K562 (cell line): ENCODE data around the gene DUSP16. TPM values are rescaled to one million over a fixed set of nuclear protein-coding genes. Genes with fewer than 3 reads are reported as not detected.

Source experiments
- ATAC-seq: fragments of 200-7000 bp; cut with Tn5 transposase; 3 replicates; pipeline ENCODE4 v1.9.1; 2020; ENCODE audit warnings: moderate library complexity
- BruUV-seq: library from RNA; stranded (reverse); fragments of 400-500 nt; replicated peaks from 2 replicates; lab custom pipeline; 2021; lab: Mats Ljungman, UMichigan
- CTCF ChIA-PET: fragments of 300-600 bp; formaldehyde crosslinking; extraction: SDS; loops from one replicate; lab custom pipeline; 2021; ENCODE audit warnings: low intra/inter-chr PET ratio; lab: Yijun Ruan, JAX
- POLR2A ChIA-PET: fragments of 300-600, 350-650 bp; sonication (Branson Sonifier 250); formaldehyde crosslinking; extraction: SDS; loops from one replicate; lab custom pipeline; 2021; ENCODE audit warnings: antibody characterized with exemption, inconsistent platforms; lab: Yijun Ruan, JAX
- DNase-seq, 4 experiments: peaks; one replicate each; pipeline versions ENCODE4 v3.0.0 to v3.0.0-alpha.2; 2011 to 2018; ENCODE audit warnings: low spot score in 3 of 4, mixed read lengths in 3 of 4; ENCODE audit errors: extremely low read depth in 1 of 4
- FAIRE-seq: peaks from 2 replicates; lab custom pipeline; 2011; peaks lifted over from hg19 to GRCh38; lab: Jason Lieb, UNC
- H2AFZ ChIP-seq: 2 replicates; pipeline ENCODE4 v1.6.0; 2011; ENCODE audit warnings: low read depth, low read length, control low read depth, inconsistent platforms
- H3K27ac ChIP-seq: fragments of 200-600 bp; 3 replicates; pipeline ENCODE4 v1.8.0; 2011; ENCODE audit warnings: low read depth, mild to moderate bottlenecking, control low read depth, inconsistent platforms, low read length, moderate library complexity, mixed read lengths; ENCODE audit errors: extremely low read depth
- H3K27me3 ChIP-seq, 2 experiments: fragments of 300-600 bp in 1 of 2; 2 replicates in 1 of 2; 3 replicates in 1 of 2; pipeline versions ENCODE4 v1.6.0 to v1.8.0; 2011; ENCODE audit warnings: inconsistent platforms in 2 of 2, low read length in 2 of 2, mild to moderate bottlenecking in 1 of 2, mixed read lengths in 1 of 2, moderate library complexity in 1 of 2; ENCODE audit not compliant: control insufficient read depth in 2 of 2, insufficient read depth in 2 of 2
- H3K36me3 ChIP-seq: fragments of 300-600 bp; 3 replicates; pipeline ENCODE4 v1.8.0; 2011; ENCODE audit warnings: mild to moderate bottlenecking, low read length, inconsistent platforms; ENCODE audit not compliant: control insufficient read depth, insufficient read depth
- H3K4me1 ChIP-seq, 2 experiments: fragments of 200-600 bp in 1 of 2; replicated peaks in 1 of 2; 2 replicates in 1 of 2; 3 replicates in 1 of 2; pipeline versions ENCODE4 v1.5.1 to v1.8.0; 2011; ENCODE audit warnings: inconsistent platforms in 2 of 2, low read length in 2 of 2, mild to moderate bottlenecking in 1 of 2, mixed read lengths in 1 of 2, moderate library complexity in 1 of 2; ENCODE audit not compliant: control insufficient read depth in 2 of 2, insufficient read depth in 2 of 2
- H3K4me2 ChIP-seq: 2 replicates; pipeline ENCODE4 v1.6.1; 2011; ENCODE audit warnings: low read length, control low read depth, inconsistent platforms, mixed read lengths; ENCODE audit not compliant: insufficient read depth
- H3K4me3 ChIP-seq: fragments of 200-600 bp; sonication (generic), shearing (Covaris generic); 2 replicates; pipeline ENCODE4 v1.5.1; 2016; ENCODE audit warnings: control low read depth, inconsistent platforms
- H3K79me2 ChIP-seq: fragments of 200-600 bp; 3 replicates; pipeline ENCODE4 v1.8.0; 2011; ENCODE audit warnings: low read length, inconsistent platforms; ENCODE audit not compliant: control insufficient read depth, insufficient read depth
- H3K9ac ChIP-seq, 2 experiments: 2 replicates each; pipeline versions ENCODE4 v1.6.0 to v1.6.1; 2011; ENCODE audit warnings: low read depth in 2 of 2, low read length in 2 of 2, control low read depth in 1 of 2, inconsistent platforms in 1 of 2, mild to moderate bottlenecking in 1 of 2, mixed read lengths in 1 of 2; ENCODE audit not compliant: insufficient read depth in 1 of 2
- H3K9me1 ChIP-seq: one replicate; pipeline ENCODE4 v1.6.0; 2011; ENCODE audit warnings: inconsistent platforms, mild to moderate bottlenecking, low read length, moderate library complexity; ENCODE audit not compliant: control insufficient read depth, insufficient read depth
- H3K9me3 ChIP-seq: replicated peaks from 2 replicates; pipeline ENCODE4 v1.5.1; 2011; ENCODE audit warnings: low read depth, low read length, inconsistent platforms; ENCODE audit not compliant: control insufficient read depth, insufficient read depth
- H4K20me1 ChIP-seq: replicated peaks from 2 replicates; pipeline ENCODE4 v1.6.1; 2011; ENCODE audit warnings: low read length, inconsistent platforms, mixed read lengths; ENCODE audit not compliant: control insufficient read depth, insufficient read depth
- AFF4 ChIP-seq: sonication (generic); formaldehyde crosslinking; IDR thresholded peaks from 2 replicates; pipeline ENCODE4 v1.8.0; 2023; ENCODE audit warnings: mild to moderate bottlenecking, missing genetic modification reagents
- ATF3 ChIP-seq, 2 experiments: fragments of 450-650 bp in 1 of 2; sonication (generic) in 1 of 2; formaldehyde crosslinking in 1 of 2; IDR thresholded peaks in 1 of 2; conservative IDR thresholded peaks in 1 of 2; 2 replicates each; pipeline versions ENCODE4 v1.6.1 to v1.8.1; 2016 to 2023; ENCODE audit warnings: mild to moderate bottlenecking in 2 of 2, moderate library complexity in 2 of 2, inconsistent platforms in 1 of 2, missing genetic modification reagents in 1 of 2
- BRD4 ChIP-seq: fragments of 200-600 bp; sonication (generic); IDR thresholded peaks from 2 replicates; pipeline ENCODE4 v1.6.1; 2017; ENCODE audit warnings: inconsistent platforms
- CEBPB ChIP-seq: fragments of 450-650 bp; IDR thresholded peaks from 2 replicates; pipeline ENCODE4 v1.6.1; 2016; ENCODE audit warnings: missing genetic modification characterization, missing compliant biosample characterization
- CEBPG ChIP-seq, 3 experiments: fragments of 200-800 bp in 1 of 3; sonication (Bioruptor generic) in 1 of 3; sonication (generic) in 1 of 3; formaldehyde crosslinking in 1 of 3; IDR thresholded peaks in 2 of 3; conservative IDR thresholded peaks in 1 of 3; 2 replicates each; pipeline versions ENCODE4 v1.6.1 to v1.8.0; 2016 to 2022; ENCODE audit warnings: missing compliant biosample characterization in 2 of 3, missing genetic modification characterization in 2 of 3, mild to moderate bottlenecking in 1 of 3, missing genetic modification reagents in 1 of 3
- CXXC5 ChIP-seq: fragments of 250-450 bp; sonication (Bioruptor Pico); IDR thresholded peaks from 2 replicates; pipeline ENCODE4 v1.8.0; 2022; ENCODE audit warnings: inconsistent platforms, mild to moderate bottlenecking, moderate library complexity
- DMBX1 ChIP-seq: fragments of 250-450 bp; sonication (Bioruptor Pico); IDR thresholded peaks from 2 replicates; pipeline ENCODE4 v1.8.0; 2022; ENCODE audit warnings: inconsistent platforms, mild to moderate bottlenecking, moderate library complexity, borderline replicate concordance
- EP400 ChIP-seq: fragments of 450-650 bp; IDR thresholded peaks from 2 replicates; pipeline ENCODE4 v1.6.1; 2017; ENCODE audit warnings: antibody characterized with exemption, mild to moderate bottlenecking, moderate library complexity
- FOXA1 ChIP-seq: fragments of 450-650 bp; IDR thresholded peaks from 2 replicates; pipeline ENCODE4 v1.6.1; 2016; ENCODE audit warnings: mild to moderate bottlenecking, borderline replicate concordance
- HDAC8 ChIP-seq: fragments of 450-650 bp; IDR thresholded peaks from 2 replicates; pipeline ENCODE4 v1.6.1; 2016; ENCODE audit warnings: mild to moderate bottlenecking, missing genetic modification characterization, moderate library complexity, missing compliant biosample characterization
- IRF9 ChIP-seq: fragments of 450-650 bp; IDR thresholded peaks from 2 replicates; pipeline ENCODE4 v1.6.1; 2016; ENCODE audit warnings: missing biosample characterization, missing genetic modification characterization
- RAD21 ChIP-seq, 2 experiments: fragments of 250-450 bp in 1 of 2; fragments of 450-650 bp in 1 of 2; sonication (Bioruptor Pico) in 1 of 2; formaldehyde crosslinking in 1 of 2; IDR thresholded peaks in 1 of 2; conservative IDR thresholded peaks in 1 of 2; 2 replicates each; pipeline versions ENCODE4 v1.4.0 to v1.8.0; 2020 to 2022; ENCODE audit warnings: mild to moderate bottlenecking in 2 of 2, moderate library complexity in 1 of 2
- SMARCA4 ChIP-seq: fragments of 450-650 bp; IDR thresholded peaks from 2 replicates; pipeline ENCODE4 v1.6.1; 2016
- TRIM24 ChIP-seq, 2 experiments: fragments of 450-650 bp; IDR thresholded peaks; 2 replicates each; pipeline ENCODE4 v1.6.1; 2016
- WGBS: fragments of 100-300 bp; shearing (Covaris generic); methylation state at CpG from one replicate; pipeline ENCODE4 v1.1.6; 2016; ENCODE audit warnings: low coverage, mixed read lengths; ENCODE audit not compliant: insufficient coverage; ENCODE audit errors: missing lambda C conversion rate; 5-methylcytosine and 5-hydroxymethylcytosine counted together
- in situ Hi-C: fragments of 300-500 bp; cut with MboI; formaldehyde crosslinking; loops from 4 replicates; pipeline ENCODE4 v1.15.0; 2018; ENCODE audit warnings: inconsistent platforms, mixed read lengths
- intact Hi-C: fragments of 100-400 bp; cut with micrococcal nuclease; formaldehyde crosslinking; loops from 2 replicates; pipeline ENCODE4 v1.14.2; 2022
- polyA plus RNA-seq, 8 experiments: library from polyadenylated mRNA; depleted of rRNA in 4 of 8; stranded (reverse) in 5 of 8; unstranded in 3 of 8; fragments of >200 nt; fragmentation: Nextera tagmentation in 2 of 8; fragmentation: Illumina TruSeq in 1 of 8; extraction: Ambion mirVana in 2 of 8; extraction: Trizol in 1 of 8; gene quantifications; 2 replicates each; pipeline versions ENCODE4 v1.2.1 to v1.2.3, GENCODE V29; 2011 to 2014; ENCODE audit warnings: inconsistent platforms in 1 of 8, missing spikeins in 1 of 8
- total RNA-seq, 7 experiments: library from RNA; depleted of rRNA in 6 of 7; stranded (reverse); fragments of >200 nt in 6 of 7; fragmentation: Illumina TruSeq in 2 of 7; extraction: Trizol in 2 of 7; gene quantifications; 2 replicates each; pipeline versions ENCODE4 v1.2.1 to v1.2.3, GENCODE V29; 2011 to 2021; ENCODE audit warnings: low replicate concordance in 1 of 7

DUSP16 gene
- total and polyA plus RNA-seq, 9 of the 15 experiments (the other 6 are each of a cell fraction or from before 2014, with no cell fraction given), result 0.70 to 12.3 (median 5.7) TPM

GRCh38 chr12:12600659-12601058 is 38.0 kb upstream of the DUSP16 start:
- ATAC-seq, result peak; percentile 55; the same call in 2 of the 3 replicates
- TF ChIP-seq EP400, result peak; percentile 33; the same call in 1 of the 2 replicates
- TF ChIP-seq FOXA1, result no peak
- TF ChIP-seq BRD4, result no peak
- TF ChIP-seq CEBPG (CRISPR knock-in tag; IDR thresholded peaks at IDR 0.05), result peak; percentile 93
- TF ChIP-seq CEBPG (tag; conservative IDR thresholded peaks at IDR 0.05 in 1 of 2, IDR thresholded peaks at IDR 0.05 in 1 of 2), result peak; percentile 37 to 93; a peak in 3 of 4 replicates
- TF ChIP-seq CXXC5 (CRISPR knock-in tag), result peak; percentile 32; the same call in 1 of the 2 replicates
- peak in 1 of 2 experiments; percentile 55; a peak in 2 of 4 replicates for TF ChIP-seq TRIM24 (IDR thresholded peaks at IDR 0.05)
- no peak for TF ChIP-seq RAD21 (CRISPR knock-in tag; conservative IDR thresholded peaks at IDR 0.05 in 1 of 2, IDR thresholded peaks at IDR 0.05 in 1 of 2)
- no peak for TF ChIP-seq HDAC8 (tag)
- TF ChIP-seq AFF4, result no peak
- TF ChIP-seq ATF3 (IDR thresholded peaks at IDR 0.05), result peak; percentile 44; the same call in 1 of the 2 replicates
- no peak for TF ChIP-seq ATF3 (CRISPR knock-in tag; conservative IDR thresholded peaks at IDR 0.05)
- 0 out of 2 replicates have a peak, but pooled peaks have one; percentile 53 for TF ChIP-seq IRF9
- peak; percentile 37; the same call in 1 of the 2 replicates for TF ChIP-seq DMBX1 (CRISPR knock-in tag)
- no peak for TF ChIP-seq SMARCA4
- TF ChIP-seq CEBPB (tag), result peak; percentile 83

More at GRCh38 chr12:12600659-12601058, 38.0 kb upstream of the DUSP16 start:
- Histone ChIP-seq H4K20me1 (no peaks in the 10 kb centered on the region), H3K4me3 (no peak overlapping the region), H3K9me1 (no peaks in the 10 kb centered on the region), H3K9me3 (no peaks in the 10 kb centered on the region), H3K4me1 (no peaks in the 10 kb centered on the region), H3K79me2 (no peaks in the 10 kb centered on the region), H3K36me3 (no peaks in the 10 kb centered on the region), H3K27me3 (no peaks in the 10 kb centered on the region), H3K27ac (no peak overlapping the region; the same call in 2 of the 3 replicates), H3K4me2 (no peak overlapping the region), H2AFZ (peak overlapping the region; percentile 82), H3K9ac (no peak overlapping the region)
- CTCF ChIA-PET, result no interaction called here
- in situ Hi-C loops (no loop called here), intact Hi-C loops (no loop called here)
- WGBS, result 52% methylated on average over 6 of the region's 8 CpGs
- no peak for FAIRE-seq
- DNase-seq, result no peak
- POLR2A ChIA-PET, result interaction anchor here (0.6 to 1.0 kb wide), 2 partner anchors 38 to 244 kb away, joined by 3 to 4 read pairs; partner anchors contain the start of gene BORCS5
- no TSS peak for BruUV-seq
